HCT116 (cell line): ENCODE data around the gene CC2D1A. TPM values are rescaled to one million over a fixed set of nuclear protein-coding genes. Genes with fewer than 3 reads are reported as not detected.

Source experiments
- ATAC-seq: fragments of 200-7000 bp; cut with Tn5 transposase; 2 replicates; pipeline ENCODE4 v1.9.1; 2020; ENCODE audit warnings: mild to moderate bottlenecking, moderate library complexity
- BruUV-seq: library from RNA; stranded (reverse); fragments of 400-500 nt; replicated peaks from 2 replicates; lab custom pipeline; 2021; lab: Mats Ljungman, UMichigan
- CTCF ChIA-PET: fragments of 300-600 bp; sonication (Branson Sonifier 250); formaldehyde crosslinking; loops from one replicate; lab custom pipeline; 2021; ENCODE audit warnings: antibody characterized with exemption; lab: Charles Lee
- POLR2A ChIA-PET: fragments of 300-600, 350-600 bp; sonication (Branson Sonifier 250); formaldehyde crosslinking; loops from one replicate; lab custom pipeline; 2021; ENCODE audit warnings: antibody characterized with exemption; lab: Charles Lee
- RAD21 ChIA-PET, 2 experiments: fragments of 300-600 bp; sonication (Branson Sonifier 250); formaldehyde crosslinking; loops; one replicate each; lab custom pipeline; 2023; ENCODE audit warnings: low total read pairs in 2 of 2; ENCODE audit not compliant: uncharacterized antibody in 2 of 2, unreplicated experiment in 2 of 2, low non-redundant PET in 1 of 2; lab: Charles Lee
- DNase-seq: peaks from one replicate; pipeline ENCODE4 v3.0.0-alpha.2; 2010; ENCODE audit warnings: low read depth, low spot score
- H2AFZ ChIP-seq: fragments of 200-600 bp; shearing (Covaris generic), sonication (generic); 2 replicates; pipeline ENCODE4 v1.6.1; 2017; ENCODE audit warnings: low read depth, mixed run types, mixed read lengths, antibody characterized with exemption, low read length; ENCODE audit not compliant: poor library complexity, severe bottlenecking
- H3K27ac ChIP-seq: 2 replicates; pipeline ENCODE4 v1.5.1; 2012; ENCODE audit warnings: low read depth, low read length
- H3K27me3 ChIP-seq: fragments of 200-600 bp; sonication (generic); 2 replicates; pipeline ENCODE4 v1.6.1; 2016; ENCODE audit warnings: mixed run types, low read length, mixed read lengths; ENCODE audit not compliant: insufficient read depth
- H3K36me3 ChIP-seq, 2 experiments: fragments of 200-500 bp in 1 of 2; fragments of 200-600 bp in 1 of 2; sonication (Bioruptor generic) in 1 of 2; sonication (generic) in 1 of 2; 2 replicates each; pipeline versions ENCODE4 v1.5.1 to v1.6.1; 2014 to 2016; ENCODE audit warnings: low read length in 2 of 2, inconsistent platforms in 1 of 2, mixed read lengths in 1 of 2, mixed run types in 1 of 2; ENCODE audit not compliant: insufficient read depth in 2 of 2, control insufficient read depth in 1 of 2
- H3K4me1 ChIP-seq, 2 experiments: fragments of 200-600 bp in 1 of 2; sonication (generic) in 1 of 2; 2 replicates each; pipeline versions ENCODE4 v1.5.1 to v1.6.1; 2012 to 2017; ENCODE audit warnings: low read length in 2 of 2, inconsistent platforms in 1 of 2, mild to moderate bottlenecking in 1 of 2, mixed read lengths in 1 of 2, mixed run types in 1 of 2, moderate library complexity in 1 of 2; ENCODE audit not compliant: insufficient read depth in 2 of 2, control insufficient read depth in 1 of 2
- H3K4me2 ChIP-seq: fragments of 200-600 bp; sonication (generic); 2 replicates; pipeline ENCODE4 v1.6.1; 2017; ENCODE audit warnings: mixed run types, low read length, mixed read lengths
- H3K4me3 ChIP-seq, 2 experiments: fragments of 200-600 bp in 1 of 2; sonication (generic) in 1 of 2; replicated peaks in 1 of 2; 2 replicates each; pipeline ENCODE4 v1.5.1; 2011 to 2016; ENCODE audit warnings: low read length in 2 of 2, control low read depth in 1 of 2, low read depth in 1 of 2, mild to moderate bottlenecking in 1 of 2, mixed read lengths in 1 of 2, mixed run types in 1 of 2
- H3K79me2 ChIP-seq: fragments of 200-600 bp; sonication (generic); 2 replicates; pipeline ENCODE4 v1.6.1; 2017; ENCODE audit warnings: mild to moderate bottlenecking, mixed run types, low read length, moderate library complexity, mixed read lengths; ENCODE audit not compliant: insufficient read depth
- H3K9ac ChIP-seq: fragments of 200-600 bp; sonication (generic); 2 replicates; pipeline ENCODE4 v1.6.1; 2016; ENCODE audit warnings: low read length, mixed read lengths
- H3K9me2 ChIP-seq: fragments of 200-600 bp; sonication (generic), shearing (Covaris generic); 2 replicates; pipeline ENCODE4 v1.6.1; 2017; ENCODE audit warnings: mixed run types, mild to moderate bottlenecking, moderate library complexity; ENCODE audit not compliant: insufficient read depth
- H3K9me3 ChIP-seq, 2 experiments: fragments of 200-500 bp in 1 of 2; fragments of 200-600 bp in 1 of 2; sonication (Bioruptor generic) in 1 of 2; sonication (generic) in 1 of 2; 2 replicates each; pipeline ENCODE4 v1.6.1; 2014 to 2017; ENCODE audit warnings: low read length in 2 of 2, mixed read lengths in 2 of 2, inconsistent platforms in 1 of 2, low read depth in 1 of 2, mild to moderate bottlenecking in 1 of 2, mixed run types in 1 of 2, moderate library complexity in 1 of 2; ENCODE audit not compliant: control insufficient read depth in 1 of 2, insufficient read depth in 1 of 2
- H4K20me1 ChIP-seq: fragments of 200-600 bp; sonication (generic), shearing (Covaris generic); 2 replicates; pipeline ENCODE4 v1.6.1; 2017; ENCODE audit warnings: mixed run types, mild to moderate bottlenecking, moderate library complexity; ENCODE audit not compliant: insufficient read depth
- CBX3 ChIP-seq: IDR thresholded peaks from 2 replicates; pipeline ENCODE4 v1.6.1; 2012; ENCODE audit warnings: low read depth
- CTCF ChIP-seq, 3 experiments: fragments of 200-600 bp in 1 of 3; sonication (generic) in 1 of 3; IDR thresholded peaks in 2 of 3; conservative IDR thresholded peaks in 1 of 3; 2 replicates each; pipeline ENCODE4 v1.5.1; 2012 to 2017; ENCODE audit warnings: low read depth in 2 of 3, low read length in 2 of 3, antibody characterized with exemption in 1 of 3, borderline replicate concordance in 1 of 3, control low read depth in 1 of 3, mild to moderate bottlenecking in 1 of 3, mixed read lengths in 1 of 3, mixed run types in 1 of 3, moderate library complexity in 1 of 3; ENCODE audit not compliant: insufficient read depth in 1 of 3
- EGR1 ChIP-seq: IDR thresholded peaks from 2 replicates; pipeline ENCODE4 v1.6.1; 2012; ENCODE audit warnings: low read depth
- EZH2 ChIP-seq: fragments of 200-600 bp; sonication (generic); IDR thresholded peaks from 2 replicates; pipeline ENCODE4 v1.6.1; 2017; ENCODE audit warnings: antibody characterized with exemption, mixed run types
- JUND ChIP-seq: IDR thresholded peaks from 2 replicates; pipeline ENCODE4 v1.6.1; 2012
- POLR2A ChIP-seq: IDR thresholded peaks from 2 replicates; pipeline ENCODE4 v1.7.0; 2011; ENCODE audit warnings: borderline replicate concordance; ENCODE audit not compliant: insufficient read depth, insufficient read length; ENCODE audit errors: extremely low read depth
- REST ChIP-seq: IDR thresholded peaks from 2 replicates; pipeline ENCODE4 v1.6.1; 2012; ENCODE audit warnings: low read depth
- SIN3A ChIP-seq: IDR thresholded peaks from 2 replicates; pipeline ENCODE4 v1.6.1; 2012; ENCODE audit warnings: low read depth
- intact Hi-C: fragments of 100-400 bp; cut with micrococcal nuclease; formaldehyde crosslinking; loops from 2 replicates; pipeline ENCODE4 v1.10.0; 2022
- total RNA-seq: library from RNA; stranded (reverse); gene quantifications from one replicate; pipeline ENCODE4 v1.2.1, GENCODE V29; 2021; ENCODE audit not compliant: unreplicated experiment

The CC2D1A gene
- total RNA-seq, 1 experiment from 2014 or later: 51.5 TPM

DNA sequence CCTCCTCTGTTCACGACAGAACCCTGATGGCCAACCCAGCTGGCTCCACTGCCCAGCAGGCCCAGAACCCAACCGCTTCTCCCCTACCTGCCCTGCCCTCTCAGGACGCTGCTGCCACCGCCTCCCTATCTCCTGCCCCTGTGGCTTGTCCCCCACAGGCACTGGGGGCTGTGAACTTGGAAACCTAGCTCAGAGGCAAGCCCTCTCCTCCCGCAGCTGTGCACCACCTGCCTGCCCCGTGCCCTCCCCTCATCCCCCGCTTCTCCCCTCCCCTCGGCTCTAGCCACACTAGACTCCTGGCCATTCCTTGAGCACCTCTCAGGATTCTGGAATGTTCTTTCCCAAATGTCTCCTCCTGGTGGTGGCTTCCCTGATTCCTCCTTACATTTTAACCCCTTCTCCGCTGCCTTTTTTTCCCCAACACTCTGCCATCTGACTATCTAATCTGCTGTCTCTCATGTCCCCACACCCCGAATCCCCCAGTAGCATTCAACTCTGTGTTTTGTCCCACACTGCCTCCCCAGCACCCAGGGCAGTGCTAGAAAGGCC is 22.4 kb upstream of the CC2D1A start:
- Histone ChIP-seq H3K36me3 (no peaks in the 10 kb centered on the region), H3K9me3 (no peaks in the 10 kb centered on the region), H3K79me2 (no peaks in the 10 kb centered on the region), H3K4me2 (no peak overlapping the region), H3K27me3 (no peaks in the 10 kb centered on the region), H3K27ac (no peak overlapping the region; the same call in 1 of the 2 replicates), H2AFZ (no peak overlapping the region), H3K4me3 (no peak overlapping the region), H3K4me1 (peaks cover 25 to 40% of the 10 kb centered on the region in 2 experiments), H3K9ac (no peak overlapping the region), H3K9me2 (no peaks in the 10 kb centered on the region), H4K20me1 (no peaks in the 10 kb centered on the region)
- RAD21 ChIA-PET: no interaction called here
- CTCF ChIA-PET: interaction anchor here (1.2 to 2.2 kb wide), 3 partner anchors 188 to 253 kb away, joined by 3 to 6 read pairs (median 3); partner anchors contain the start of genes ASF1B and MISP3
- no peak for ATAC-seq
- no peak for DNase-seq
- BruUV-seq: no TSS peak
- POLR2A ChIA-PET: no interaction called here
- TF ChIP-seq CTCF (IDR thresholded peaks at IDR 0.05 in 2 of 3, conservative IDR thresholded peaks at IDR 0.05 in 1 of 3; ENCODE audit: borderline replicate concordance in 1 of 3, insufficient read depth in 1 of 3, low read depth in 2 of 3, low read length in 2 of 3) (peak; percentile 7 to 44 (median 41); a peak in 4 of 6 replicates), EGR1 (no peak)
- intact Hi-C loops: loop anchor here (5.0 kb wide), 1 partner anchor 314 kb away; no protein-coding TSS in a partner anchor

DNA sequence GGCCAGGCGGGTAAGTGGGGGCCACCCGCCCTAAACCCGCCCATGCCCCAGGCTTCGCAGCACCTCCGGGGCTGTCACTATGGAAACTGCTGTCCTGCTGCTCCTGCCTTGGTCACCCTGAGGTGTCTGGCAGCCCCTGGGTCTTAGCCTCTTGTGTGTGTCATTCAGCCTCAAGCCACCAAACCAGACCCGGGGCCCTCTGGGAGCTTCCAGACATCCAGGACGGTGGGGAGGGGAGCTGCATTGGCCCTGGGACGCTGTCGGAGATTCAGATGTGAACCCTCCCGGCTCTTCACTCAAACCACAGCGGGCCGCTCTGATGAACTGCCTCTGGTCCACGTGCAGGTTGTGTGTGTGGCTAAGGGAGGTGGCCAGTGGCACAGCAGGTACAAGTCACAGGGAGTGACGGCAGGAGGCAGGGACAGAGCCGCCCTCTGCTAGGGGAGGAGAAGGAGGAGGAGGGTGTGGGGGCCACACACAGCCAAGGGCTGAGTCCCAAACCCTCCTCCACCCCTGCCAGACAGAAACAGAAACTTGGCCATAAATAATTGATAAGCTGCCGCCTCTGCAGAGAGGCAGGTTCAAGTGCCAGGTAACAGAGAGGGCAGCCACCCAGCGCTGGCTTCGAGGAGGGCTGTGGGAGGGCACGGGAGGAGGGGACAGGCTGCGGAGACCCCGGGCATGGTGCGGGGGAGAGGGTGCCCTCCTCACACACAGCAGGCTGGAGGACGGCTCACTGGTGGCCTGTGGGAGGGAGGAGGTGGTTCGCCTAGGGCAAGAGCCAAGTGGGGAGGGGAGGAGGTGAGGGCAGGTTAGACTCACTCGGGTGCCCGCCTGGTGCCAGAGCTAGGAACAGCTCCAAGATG is 21.0 kb upstream of the CC2D1A start:
- RAD21 ChIA-PET: interaction anchor here in 1 of 2 experiments (0.6 kb wide), 1 partner anchor 347 kb away, joined by 3 read pairs; no protein-coding TSS in a partner anchor
- Histone ChIP-seq H3K79me2 (no peaks in the 10 kb centered on the region), H3K9me2 (no peaks in the 10 kb centered on the region), H2AFZ (no peak overlapping the region), H3K36me3 (no peaks in the 10 kb centered on the region), H4K20me1 (no peaks in the 10 kb centered on the region), H3K9me3 (no peaks in the 10 kb centered on the region), H3K4me2 (no peak overlapping the region), H3K4me1 (peaks cover 22 to 35% of the 10 kb centered on the region in 2 experiments), H3K27ac (no peak overlapping the region), H3K9ac (no peak overlapping the region), H3K4me3 (no peak overlapping the region), H3K27me3 (no peaks in the 10 kb centered on the region)
- CTCF ChIA-PET: interaction anchor here (1.2 kb wide), 1 partner anchor 189 kb away, joined by 3 read pairs; no protein-coding TSS in a partner anchor
- POLR2A ChIA-PET: no interaction called here
- no peak for ATAC-seq
- DNase-seq: no peak
- no TSS peak for BruUV-seq
- intact Hi-C loops: loop anchor here (5.0 kb wide), 1 partner anchor 312 kb away; no protein-coding TSS in a partner anchor
- no peak for TF ChIP-seq POLR2A
- TF ChIP-seq JUND: no peak
- TF ChIP-seq CTCF (IDR thresholded peaks at IDR 0.05 in 2 of 3, conservative IDR thresholded peaks at IDR 0.05 in 1 of 3; ENCODE audit: borderline replicate concordance in 1 of 3, insufficient read depth in 1 of 3, low read depth in 2 of 3, low read length in 2 of 3): no peak
- TF ChIP-seq SIN3A: no peak
- no peak for TF ChIP-seq CBX3
- no peak for TF ChIP-seq EGR1
- TF ChIP-seq REST: no peak
- no peak for TF ChIP-seq EZH2
